NT2/D1 (cell line): ENCODE results near the gene SPACA6.

Experiments
- SUZ12 ChIP-seq: IDR thresholded peaks from 2 replicates; pipeline ENCODE4 v1.6.1; 2011; ENCODE audit not compliant: insufficient read length, insufficient read depth; ENCODE audit errors: extremely low read depth
- YY1 ChIP-seq: IDR thresholded peaks from 2 replicates; pipeline ENCODE4 v1.6.1; 2011; ENCODE audit not compliant: insufficient read length, insufficient read depth
- ZNF274 ChIP-seq: IDR thresholded peaks from 2 replicates; pipeline ENCODE4 v1.6.1; 2011; ENCODE audit warnings: mild to moderate bottlenecking, low read depth, low read length

DNA sequence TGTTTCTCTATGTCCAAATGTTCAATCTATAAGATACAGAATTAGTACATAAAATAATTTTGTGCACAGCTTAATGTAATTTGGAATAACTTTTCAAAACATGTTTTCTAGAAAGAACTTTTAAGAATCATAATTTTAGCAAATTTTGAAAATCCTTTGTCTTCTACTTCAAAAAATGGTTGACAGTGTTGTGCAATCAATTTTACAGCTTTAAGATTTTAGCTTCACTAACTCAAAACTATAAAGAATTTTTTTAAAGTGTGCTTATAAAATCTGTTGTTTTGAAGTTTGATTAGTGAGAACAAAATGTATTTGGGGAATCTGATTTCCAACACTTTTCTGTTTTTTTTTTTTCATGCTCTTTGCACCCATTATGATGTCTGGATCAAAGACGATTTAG is 12.7 kb upstream of the SPACA6 start:
- TF ChIP-seq SUZ12 (no peak), ZNF274 (no peak), YY1 (no peak)
